H9 (cell line): Measurements from ENCODE around the gene EVC. TPM values are rescaled to one million over a fixed set of nuclear protein-coding genes. Genes with fewer than 3 reads are reported as not detected.

Source experiments
- DNase-seq: peaks from one replicate; pipeline ENCODE4 v3.0.0-alpha.2; 2017
- H2AFZ ChIP-seq: one replicate; pipeline ENCODE4 v1.6.1; 2013; ENCODE audit warnings: mild to moderate bottlenecking, low read length, control low read depth, moderate library complexity
- H2AK5ac ChIP-seq: 2 replicates; pipeline ENCODE4 v1.6.1; 2013; ENCODE audit warnings: low read length, control low read depth, mixed read lengths; ENCODE audit not compliant: insufficient read length
- H2BK120ac ChIP-seq: one replicate; pipeline ENCODE4 v1.6.1; 2013; ENCODE audit warnings: low read depth, mild to moderate bottlenecking, low read length, control low read depth, inconsistent platforms; ENCODE audit not compliant: poor library complexity, severe bottlenecking
- H2BK12ac ChIP-seq: 2 replicates; pipeline ENCODE4 v1.6.1; 2013; ENCODE audit warnings: low read length, control low read depth, mixed read lengths, low read depth; ENCODE audit not compliant: insufficient read length
- H2BK15ac ChIP-seq: 2 replicates; pipeline ENCODE4 v1.6.1; 2013; ENCODE audit warnings: low read depth, low read length, control low read depth
- H2BK20ac ChIP-seq: one replicate; pipeline ENCODE4 v1.6.1; 2013; ENCODE audit warnings: low read depth, mild to moderate bottlenecking, low read length, control low read depth, inconsistent platforms; ENCODE audit not compliant: poor library complexity, severe bottlenecking
- H2BK5ac ChIP-seq: 2 replicates; pipeline ENCODE4 v1.6.1; 2013; ENCODE audit warnings: low read length, control low read depth, mixed read lengths; ENCODE audit not compliant: insufficient read length
- H3K14ac ChIP-seq: 2 replicates; pipeline ENCODE4 v1.6.1; 2013; ENCODE audit warnings: low read length, control low read depth; ENCODE audit not compliant: insufficient read depth
- H3K18ac ChIP-seq: 2 replicates; pipeline ENCODE4 v1.6.1; 2013; ENCODE audit warnings: low read depth, mild to moderate bottlenecking, mixed read lengths, low read length, control low read depth; ENCODE audit not compliant: insufficient read length
- H3K23ac ChIP-seq: 2 replicates; pipeline ENCODE4 v1.6.1; 2013; ENCODE audit warnings: low read length, control low read depth, mixed read lengths, low read depth; ENCODE audit not compliant: insufficient read length
- H3K23me2 ChIP-seq: 2 replicates; pipeline ENCODE4 v1.6.1; 2013; ENCODE audit warnings: low read depth, mild to moderate bottlenecking, mixed read lengths, low read length, control low read depth; ENCODE audit not compliant: insufficient read length, poor library complexity, severe bottlenecking
- H3K27ac ChIP-seq: 2 replicates; pipeline ENCODE4 v1.5.1; 2013; ENCODE audit warnings: low read length, control low read depth, mixed read lengths, low read depth; ENCODE audit not compliant: insufficient read length
- H3K27me3 ChIP-seq: 2 replicates; pipeline ENCODE4 v1.6.1; 2013; ENCODE audit warnings: low read length, control low read depth, inconsistent platforms; ENCODE audit not compliant: insufficient read depth
- H3K4ac ChIP-seq: 2 replicates; pipeline ENCODE4 v1.6.1; 2013; ENCODE audit warnings: low read depth, mild to moderate bottlenecking, control low read depth, inconsistent platforms, low read length, moderate library complexity
- H3K4me1 ChIP-seq: 2 replicates; pipeline ENCODE4 v1.6.1; 2013; ENCODE audit warnings: low read length, control low read depth, inconsistent platforms; ENCODE audit not compliant: insufficient read depth
- H3K4me2 ChIP-seq: 2 replicates; pipeline ENCODE4 v1.6.1; 2013; ENCODE audit warnings: low read length, control low read depth, mixed read lengths; ENCODE audit not compliant: insufficient read length, insufficient read depth
- H3K56ac ChIP-seq: 2 replicates; pipeline ENCODE4 v1.6.1; 2013; ENCODE audit warnings: low read depth, mild to moderate bottlenecking, mixed read lengths, low read length, control low read depth; ENCODE audit not compliant: insufficient read length
- H3K79me1 ChIP-seq: 2 replicates; pipeline ENCODE4 v1.6.1; 2013; ENCODE audit warnings: low read depth, mild to moderate bottlenecking, moderate library complexity, low read length, control low read depth, inconsistent platforms; ENCODE audit not compliant: insufficient read depth, poor library complexity, severe bottlenecking
- H3K79me2 ChIP-seq: 2 replicates; pipeline ENCODE4 v1.6.1; 2013; ENCODE audit warnings: low read length, control low read depth, inconsistent platforms; ENCODE audit not compliant: insufficient read depth
- H3K9ac ChIP-seq: 2 replicates; pipeline ENCODE4 v1.6.1; 2013; ENCODE audit warnings: low read length, control low read depth, mixed read lengths; ENCODE audit not compliant: insufficient read length; ENCODE audit errors: extremely low read depth
- H3K9me3 ChIP-seq: one replicate; pipeline ENCODE4 v1.6.1; 2013; ENCODE audit warnings: low read depth, low read length, inconsistent platforms; ENCODE audit not compliant: control insufficient read depth
- H3T11ph ChIP-seq: one replicate; pipeline ENCODE4 v1.6.1; 2013; ENCODE audit warnings: mild to moderate bottlenecking, low read length, control low read depth, inconsistent platforms
- H4K20me1 ChIP-seq: one replicate; pipeline ENCODE4 v1.6.1; 2013; ENCODE audit not compliant: control insufficient read depth, insufficient read length, insufficient read depth
- H4K5ac ChIP-seq: 2 replicates; pipeline ENCODE4 v1.6.1; 2013; ENCODE audit warnings: low read depth, mild to moderate bottlenecking, mixed read lengths, low read length, control low read depth; ENCODE audit not compliant: insufficient read length
- H4K8ac ChIP-seq: replicated peaks from 2 replicates; pipeline ENCODE4 v1.6.1; 2013; ENCODE audit warnings: low read length, control low read depth, mixed read lengths, low read depth; ENCODE audit not compliant: insufficient read length
- H4K91ac ChIP-seq: 2 replicates; pipeline ENCODE4 v1.6.1; 2013; ENCODE audit warnings: low read depth, mild to moderate bottlenecking, moderate library complexity, mixed read lengths, low read length, control low read depth; ENCODE audit not compliant: insufficient read length
- H3K27ac Mint-ChIP-seq, 3 experiments: 2 replicates in 2 of 3; 3 replicates in 1 of 3; pipeline ENCODE4 v1.8.0; 2020 to 2021; ENCODE audit warnings: mixed read lengths in 3 of 3, mild to moderate bottlenecking in 1 of 3, moderate library complexity in 1 of 3
- H3K27me3 Mint-ChIP-seq: 2 replicates; pipeline ENCODE4 v1.8.0; 2021; ENCODE audit warnings: low read depth, mild to moderate bottlenecking, moderate library complexity, mixed read lengths
- H3K36me3 Mint-ChIP-seq, 3 experiments: 2 replicates in 2 of 3; 3 replicates in 1 of 3; pipeline ENCODE4 v1.8.0; 2020 to 2021; ENCODE audit warnings: low read depth in 3 of 3, mixed read lengths in 3 of 3; ENCODE audit not compliant: insufficient read depth in 1 of 3
- H3K4me1 Mint-ChIP-seq, 2 experiments: 2 replicates each; pipeline ENCODE4 v1.8.0; 2020; ENCODE audit warnings: mixed read lengths in 2 of 2
- H3K4me3 Mint-ChIP-seq, 2 experiments: 2 replicates in 1 of 2; 3 replicates in 1 of 2; pipeline ENCODE4 v1.8.0; 2020 to 2021; ENCODE audit warnings: mild to moderate bottlenecking in 2 of 2, mixed read lengths in 2 of 2, moderate library complexity in 1 of 2
- H3K9me3 Mint-ChIP-seq, 2 experiments: 2 replicates in 1 of 2; 3 replicates in 1 of 2; pipeline ENCODE4 v1.8.0; 2020; ENCODE audit warnings: mild to moderate bottlenecking in 2 of 2, mixed read lengths in 2 of 2, moderate library complexity in 1 of 2
- WGBS: extraction: QIAGEN DNeasy Blood & Tissue Kit; methylation state at CpG from one replicate; pipeline ENCODE4 v1.1.7; 2013; ENCODE audit warnings: missing lambda C conversion rate, low lambda C conversion rate, mixed read lengths; ENCODE audit not compliant: insufficient read length; ENCODE audit errors: extremely low coverage; 5-methylcytosine and 5-hydroxymethylcytosine counted together
- total RNA-seq: library from RNA; stranded (reverse); gene quantifications from 2 replicates; pipeline ENCODE4 v1.2.1, GENCODE V29; 2021
- TF ChIP-seq, protein P1 (sequence below): fragments of 200-600 bp; sonication (generic); conservative IDR thresholded peaks from 3 replicates; pipeline ENCODE4 v1.8.0; 2021; ENCODE audit warnings: antibody characterized with exemption, mild to moderate bottlenecking

Gene EVC
- total RNA-seq, 1 experiment from 2014 or later: 10.1 TPM

DNA sequence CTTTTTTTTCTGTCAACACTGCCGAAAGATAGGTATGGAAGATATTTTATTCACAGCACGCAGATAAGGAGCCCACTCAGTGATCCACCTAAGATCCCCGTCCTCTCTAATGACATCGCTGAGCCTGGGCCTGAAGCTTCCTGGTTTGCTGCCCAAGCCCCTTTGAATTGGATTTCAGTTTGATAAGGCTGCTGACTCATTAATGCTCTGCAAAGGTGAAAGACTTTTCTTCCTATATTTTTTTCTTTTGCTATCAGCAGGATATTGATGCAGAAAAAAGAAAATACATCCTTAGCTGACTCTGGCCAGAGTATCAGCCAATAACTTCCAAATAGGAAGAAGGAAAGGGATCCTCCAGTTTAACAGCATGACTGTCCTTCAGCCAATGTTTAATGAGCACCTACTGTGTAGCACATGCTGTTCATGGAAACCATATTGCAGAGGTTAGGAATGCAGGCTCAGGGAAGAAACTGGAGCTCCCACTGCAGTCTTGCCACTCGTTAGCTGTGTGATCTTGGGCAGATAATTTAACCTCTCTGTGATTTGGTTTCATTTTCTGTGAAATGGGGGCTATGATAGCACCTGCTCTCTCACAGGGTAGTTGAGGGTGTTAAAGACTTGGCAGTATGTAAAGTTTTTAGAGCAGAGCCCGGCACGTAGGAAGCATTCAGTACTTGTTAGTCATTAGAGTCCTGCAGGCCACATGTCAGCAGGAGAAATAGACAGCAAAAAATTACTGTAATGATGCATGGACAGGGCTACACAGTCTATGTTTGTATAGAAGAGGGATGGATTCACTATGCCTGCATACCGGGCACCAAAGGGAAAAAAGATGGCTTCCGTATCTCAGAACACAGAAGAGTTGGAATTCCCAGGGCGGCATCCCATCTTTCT lies 39.3 kb downstream of the EVC start:
- H3K4ac ChIP-seq: no peak overlapping the region
- H2BK5ac ChIP-seq: no peak overlapping the region
- no peaks in the 10 kb centered on the region for H3K23me2 ChIP-seq
- peaks cover 10% of the 10 kb centered on the region; the same call in 1 of the 2 replicates for H3K4me1 ChIP-seq
- no peak overlapping the region for H3K18ac ChIP-seq
- no peak overlapping the region for H3K14ac ChIP-seq
- H2BK15ac ChIP-seq: no peak overlapping the region
- Mint-ChIP-seq H3K4me3 (no peak overlapping the region), H3K4me1 (peaks cover 22 to 26% of the 10 kb centered on the region in 2 experiments), H3K9me3 (no peaks in the 10 kb centered on the region), H3K27me3 (no peaks in the 10 kb centered on the region; the same call in none of the 2 replicates), H3K36me3 (peaks cover 23 to 49% (median 35%) of the 10 kb centered on the region in 3 experiments), H3K27ac (peak overlapping the region in 1 of 3 experiments; percentile 79; a peak in 2 of 7 replicates)
- no CpG with 5 or more reads among the region's 10 CpGs for WGBS
- H3K79me2 ChIP-seq: no peaks in the 10 kb centered on the region
- no peak overlapping the region for H4K5ac ChIP-seq
- no peak overlapping the region for H2AFZ ChIP-seq
- no peaks in the 10 kb centered on the region for H3K27me3 ChIP-seq
- H4K8ac ChIP-seq: no peak overlapping the region
- H2BK20ac ChIP-seq: no peak overlapping the region
- DNase-seq: no peak
- H2BK120ac ChIP-seq: no peak overlapping the region
- no peak overlapping the region for H2AK5ac ChIP-seq
- H3K56ac ChIP-seq: no peak overlapping the region
- H3K23ac ChIP-seq: no peak overlapping the region
- H3K9ac ChIP-seq: no peak overlapping the region
- TF ChIP-seq, protein P1, sequence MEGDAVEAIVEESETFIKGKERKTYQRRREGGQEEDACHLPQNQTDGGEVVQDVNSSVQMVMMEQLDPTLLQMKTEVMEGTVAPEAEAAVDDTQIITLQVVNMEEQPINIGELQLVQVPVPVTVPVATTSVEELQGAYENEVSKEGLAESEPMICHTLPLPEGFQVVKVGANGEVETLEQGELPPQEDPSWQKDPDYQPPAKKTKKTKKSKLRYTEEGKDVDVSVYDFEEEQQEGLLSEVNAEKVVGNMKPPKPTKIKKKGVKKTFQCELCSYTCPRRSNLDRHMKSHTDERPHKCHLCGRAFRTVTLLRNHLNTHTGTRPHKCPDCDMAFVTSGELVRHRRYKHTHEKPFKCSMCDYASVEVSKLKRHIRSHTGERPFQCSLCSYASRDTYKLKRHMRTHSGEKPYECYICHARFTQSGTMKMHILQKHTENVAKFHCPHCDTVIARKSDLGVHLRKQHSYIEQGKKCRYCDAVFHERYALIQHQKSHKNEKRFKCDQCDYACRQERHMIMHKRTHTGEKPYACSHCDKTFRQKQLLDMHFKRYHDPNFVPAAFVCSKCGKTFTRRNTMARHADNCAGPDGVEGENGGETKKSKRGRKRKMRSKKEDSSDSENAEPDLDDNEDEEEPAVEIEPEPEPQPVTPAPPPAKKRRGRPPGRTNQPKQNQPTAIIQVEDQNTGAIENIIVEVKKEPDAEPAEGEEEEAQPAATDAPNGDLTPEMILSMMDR: no peak
- H3K79me1 ChIP-seq: no peaks in the 10 kb centered on the region
- no peak overlapping the region for H3K27ac ChIP-seq
- no peak overlapping the region for H3K4me2 ChIP-seq
- no peak overlapping the region for H4K91ac ChIP-seq
- no peak overlapping the region for H3T11ph ChIP-seq
- H3K9me3 ChIP-seq: no peaks in the 10 kb centered on the region
- H2BK12ac ChIP-seq: no peak overlapping the region
- no peaks in the 10 kb centered on the region for H4K20me1 ChIP-seq
